HG02763 (cell line): Measurements from ENCODE around the gene OR4Q3.
"Not testable (repeated sequence)": the region's sequence is repeated elsewhere in the genome, so short reads cannot be mapped to it uniquely, and the experiment has no call there.

Experiments used
- ATAC-seq: cut with Tn5 transposase; IDR thresholded peaks from one replicate; pipeline ENCODE4 v1.9.1; 2021; ENCODE audit warnings: mild to moderate bottlenecking, moderate library complexity; ENCODE audit not compliant: unreplicated experiment

Gene OR4Q3

DNA sequence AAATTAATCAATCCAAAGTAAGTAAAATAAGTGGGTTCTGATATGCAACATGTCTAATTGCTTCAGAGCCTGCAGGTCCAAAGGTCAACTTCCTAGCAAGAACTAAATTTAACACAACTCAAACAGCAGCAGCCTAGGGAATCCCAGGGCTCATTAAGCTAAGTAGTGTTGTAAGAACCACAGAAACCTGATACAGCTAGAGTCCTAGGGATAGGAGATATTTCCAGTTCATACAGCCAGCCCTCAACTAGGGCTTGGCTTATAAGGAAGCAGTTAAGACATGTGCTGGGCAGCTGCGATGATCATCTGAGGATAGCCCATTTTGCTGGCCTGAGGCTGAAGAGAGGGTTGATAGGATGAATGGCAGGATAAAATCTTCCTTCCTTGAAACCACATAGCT lies at the start of gene OR4Q3:
OR4Q3 (plus strand) TSS at position 316 of the 400 bp plus-strand sequence.
- ATAC-seq = no peak

DNA sequence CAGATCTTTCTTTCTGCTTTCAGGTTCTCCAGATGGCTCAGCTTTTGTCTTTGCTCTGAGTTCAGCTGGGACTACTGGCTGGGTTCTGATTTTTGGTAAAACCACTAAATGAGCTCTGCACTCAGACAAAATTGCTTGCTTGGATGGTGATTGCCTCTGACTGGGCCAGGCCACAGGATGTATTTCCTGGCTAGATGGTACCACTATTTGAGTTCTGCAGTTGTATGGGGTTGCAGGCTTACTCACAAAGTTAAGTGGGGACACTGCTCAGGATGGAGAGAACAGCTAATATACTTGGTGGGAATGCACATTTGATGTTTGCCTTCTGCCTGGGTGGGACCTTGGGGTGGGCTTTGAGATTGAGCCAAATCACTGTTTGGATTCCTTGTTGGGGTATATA lies 14.0 kb upstream of the OR4Q3 start:
- ATAC-seq = no peak

DNA sequence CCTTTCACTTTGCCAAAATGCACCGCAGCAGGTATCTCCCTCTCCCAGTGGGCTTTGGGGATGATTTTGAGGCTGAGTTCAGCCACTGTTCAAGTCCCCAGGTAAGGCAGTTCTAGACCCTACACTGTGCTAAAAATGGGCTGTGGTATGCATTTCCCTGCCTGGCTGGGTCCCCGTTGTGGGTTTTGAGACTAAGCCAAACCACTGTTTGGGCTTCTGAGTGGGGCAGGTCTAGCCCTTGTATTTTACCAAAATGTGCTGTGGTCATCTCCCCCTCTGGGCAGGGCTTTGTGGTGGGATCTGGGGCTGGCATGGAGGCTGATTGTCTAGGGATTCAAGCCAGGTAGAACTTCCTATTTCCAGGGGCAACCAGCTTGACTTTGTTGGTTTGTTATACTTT lies 13.6 kb upstream of the OR4Q3 start:
- no peak for ATAC-seq

DNA sequence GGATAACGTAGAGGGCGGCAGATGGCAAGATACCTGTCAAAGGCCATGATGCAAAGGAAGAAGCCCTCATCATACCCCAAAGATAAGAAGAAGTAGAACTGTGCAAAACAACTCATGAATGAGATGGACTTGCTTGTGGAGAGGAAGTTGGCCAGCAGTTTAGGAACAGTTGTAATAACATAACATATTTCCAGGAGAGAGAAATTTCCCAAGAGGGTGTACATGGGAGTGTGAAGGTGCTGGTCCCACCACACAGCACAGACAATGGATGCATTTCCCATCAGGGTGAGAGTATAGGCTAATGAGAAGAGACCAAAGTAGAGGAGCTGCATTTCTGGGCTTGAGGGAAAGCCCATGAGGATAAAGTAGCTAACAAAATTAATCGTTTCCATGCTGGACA lies 9.5 kb upstream of the OR4Q3 start:
- not testable (repeated sequence) for ATAC-seq

DNA sequence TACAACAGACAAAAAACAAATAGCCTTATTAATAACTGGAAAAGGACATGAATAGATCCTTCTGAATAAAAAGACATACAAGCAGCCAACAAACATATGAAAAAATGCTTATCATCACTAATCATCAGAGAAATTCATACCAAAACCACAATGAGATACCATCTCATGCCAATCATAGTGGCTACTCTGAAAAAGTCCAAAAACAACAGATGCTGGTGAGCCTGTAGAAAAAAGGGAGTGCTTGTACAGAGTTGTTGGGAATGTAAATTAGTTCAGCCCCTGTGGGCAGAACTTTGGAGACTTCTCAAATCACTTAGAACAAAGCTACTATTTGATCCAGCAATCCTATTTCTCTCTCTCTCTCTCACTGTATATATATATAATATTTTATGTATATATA lies 8.9 kb downstream of the OR4Q3 start:
- ATAC-seq = not testable (repeated sequence)

DNA sequence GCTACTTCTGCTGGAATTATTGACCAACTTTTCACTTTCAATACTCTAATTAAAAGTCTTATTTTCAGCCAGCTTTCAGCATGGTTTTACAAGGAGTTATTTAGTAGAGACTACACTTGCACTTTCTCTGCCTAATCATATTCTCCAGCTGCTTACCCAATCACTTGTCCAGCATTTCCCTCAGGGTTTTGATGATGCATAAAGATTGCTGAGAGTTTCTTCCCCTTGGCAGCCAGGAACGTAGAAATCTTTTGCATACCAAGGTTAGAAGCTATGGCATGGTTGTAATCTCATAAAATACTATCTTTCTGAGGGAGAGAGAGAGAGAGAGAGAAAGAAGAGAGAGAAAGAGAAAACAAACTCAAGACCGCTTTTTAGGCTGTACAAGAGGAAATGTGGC lies 10.8 kb downstream of the OR4Q3 start:
- no peak for ATAC-seq

DNA sequence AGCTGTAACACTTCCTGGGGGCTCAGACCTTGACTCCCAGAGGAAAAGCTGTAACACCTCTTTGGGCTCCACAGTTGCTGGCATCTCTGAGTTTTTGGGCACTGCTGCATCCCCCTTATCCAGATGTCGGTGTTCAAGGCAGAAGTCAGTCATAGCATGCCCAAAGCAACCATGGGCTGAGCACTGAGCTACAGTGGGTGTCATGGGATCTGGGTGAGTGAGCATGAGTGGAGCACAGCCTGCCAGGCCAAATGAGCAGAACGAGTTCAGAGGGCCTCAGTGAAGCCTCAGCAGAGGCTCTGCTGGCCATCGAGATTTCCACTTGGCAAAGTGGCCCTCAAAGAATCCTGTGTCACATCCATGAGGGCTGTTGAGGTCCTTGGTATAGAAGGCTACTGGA lies 28.1 kb downstream of the OR4Q3 start:
- ATAC-seq = not testable (repeated sequence)

DNA sequence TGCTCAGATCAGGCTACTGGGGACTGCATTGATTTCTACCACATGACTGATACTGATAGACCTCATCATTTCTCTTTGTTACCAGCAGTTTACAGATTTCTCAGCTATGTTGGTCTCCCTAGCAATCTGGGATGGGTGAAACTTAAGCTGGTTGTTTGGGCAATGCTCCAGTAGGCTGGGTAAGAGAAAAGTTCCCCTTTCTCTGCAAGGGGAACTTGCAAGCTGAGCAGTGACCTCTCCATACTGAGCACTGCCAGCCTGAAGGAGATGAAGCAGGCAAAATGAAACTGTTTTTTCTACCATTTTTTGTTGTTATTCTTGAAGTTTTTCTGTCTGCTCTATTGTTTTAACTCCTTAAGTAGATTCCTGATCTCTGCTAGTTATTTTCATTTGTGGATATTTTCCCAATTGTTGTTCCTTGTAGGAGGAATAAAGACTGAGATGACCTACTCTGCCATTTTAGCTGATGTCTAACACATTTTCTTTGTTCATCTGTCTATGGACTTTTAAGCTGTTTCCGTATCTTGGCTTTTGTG lies 28.6 kb downstream of the OR4Q3 start:
- ATAC-seq = no peak

DNA sequence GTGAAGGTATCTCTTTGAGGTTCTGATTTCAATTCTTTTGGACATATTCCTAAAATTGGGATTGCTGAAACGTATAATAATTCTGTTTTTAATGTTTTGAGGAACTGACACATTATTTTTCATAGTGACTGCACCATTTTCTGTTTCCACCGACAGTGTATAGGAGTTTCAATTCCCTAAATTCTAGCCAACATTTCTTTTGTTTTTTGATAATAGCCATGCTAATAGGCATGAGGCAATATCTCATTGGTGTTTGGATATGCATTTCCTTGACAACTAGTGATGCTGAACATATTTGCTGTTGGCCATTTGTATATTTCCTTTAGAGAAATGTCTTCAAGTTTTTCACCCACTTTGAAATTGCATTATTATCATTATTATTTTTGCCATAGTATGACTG lies 29.1 kb downstream of the OR4Q3 start:
- ATAC-seq = not testable (repeated sequence)

DNA sequence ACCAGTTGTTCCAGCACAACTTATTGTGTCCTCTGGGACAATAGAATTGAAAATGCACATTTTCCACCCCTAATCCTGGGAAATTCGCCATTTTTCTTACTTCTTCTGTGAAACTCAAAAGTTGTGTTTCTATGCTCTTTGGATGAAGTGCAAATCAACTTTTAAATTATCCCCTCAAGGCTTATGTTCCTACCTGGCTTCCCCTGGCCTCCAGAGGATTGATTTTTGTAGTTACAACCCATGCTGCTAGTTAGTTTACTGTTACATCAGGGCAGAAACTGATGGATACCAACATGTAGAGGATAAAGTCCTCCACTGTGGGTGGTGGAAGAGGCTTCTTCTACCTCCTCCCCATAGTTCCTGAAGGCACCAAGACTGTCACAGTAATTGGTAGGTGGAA lies 29.8 kb downstream of the OR4Q3 start, which contains the start of gene OR4M1:
OR4M1 (plus strand) TSS at position 301 of the 400 bp plus-strand sequence. CDS start 6,819 bp downstream, outside the sequence.
- not testable (repeated sequence) for ATAC-seq

DNA sequence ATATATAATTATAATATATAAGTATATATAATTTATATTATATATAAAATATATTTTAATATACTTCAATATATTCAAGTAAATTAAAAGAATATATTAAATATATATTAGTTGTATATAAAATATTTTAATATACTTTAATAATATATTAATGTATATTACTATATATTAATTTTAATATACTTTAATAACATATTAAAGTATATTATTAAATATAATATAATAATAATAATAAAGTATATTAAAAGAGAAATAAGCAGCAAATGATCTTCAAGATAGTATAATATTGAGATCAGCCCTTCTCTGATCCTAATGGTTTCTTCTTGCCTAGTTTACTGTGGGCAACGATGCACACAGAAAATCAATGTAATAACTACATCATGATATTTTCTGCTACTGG lies 32.2 kb downstream of the OR4Q3 start:
- no peak for ATAC-seq

DNA sequence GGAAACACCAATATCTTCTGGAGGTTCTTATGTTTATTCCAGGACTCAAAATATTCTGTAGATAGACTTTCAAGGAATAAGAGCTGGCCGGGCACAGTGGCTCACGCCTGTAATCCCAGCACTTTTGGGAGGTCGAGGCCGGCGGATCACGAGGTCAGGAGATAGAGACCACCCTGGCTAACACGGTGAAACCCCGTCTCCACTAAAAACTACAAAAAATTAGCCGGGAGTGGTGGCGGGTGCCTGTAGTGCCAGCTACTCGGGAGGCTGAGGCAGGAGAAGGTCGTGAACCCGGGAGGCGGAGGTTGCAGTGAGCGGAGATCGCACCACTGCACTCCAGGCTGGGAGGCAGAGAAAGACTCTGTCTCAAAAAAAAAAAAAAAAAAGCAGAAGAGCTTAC lies 42.5 kb downstream of the OR4Q3 start:
- not testable (repeated sequence) for ATAC-seq

DNA sequence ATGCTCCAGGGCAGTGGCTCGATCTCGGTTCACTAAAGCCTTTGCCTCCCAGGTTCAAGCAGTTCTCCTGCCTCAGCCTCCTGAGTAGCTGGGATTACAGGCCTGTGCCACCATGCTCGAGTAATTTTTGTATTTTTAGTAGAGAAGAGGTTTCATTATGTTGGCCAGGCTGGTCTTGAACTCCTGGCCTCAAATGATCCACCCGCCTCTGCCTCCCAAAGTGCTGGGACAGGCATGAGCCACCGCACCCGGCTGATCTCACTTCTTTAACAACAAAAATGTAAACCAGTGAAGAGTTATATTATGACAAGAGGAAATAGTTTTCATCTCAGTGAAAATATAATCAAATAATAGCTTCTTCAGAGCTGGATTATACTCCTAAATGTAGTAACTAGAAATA lies 43.9 kb downstream of the OR4Q3 start:
- ATAC-seq = not testable (repeated sequence)

DNA sequence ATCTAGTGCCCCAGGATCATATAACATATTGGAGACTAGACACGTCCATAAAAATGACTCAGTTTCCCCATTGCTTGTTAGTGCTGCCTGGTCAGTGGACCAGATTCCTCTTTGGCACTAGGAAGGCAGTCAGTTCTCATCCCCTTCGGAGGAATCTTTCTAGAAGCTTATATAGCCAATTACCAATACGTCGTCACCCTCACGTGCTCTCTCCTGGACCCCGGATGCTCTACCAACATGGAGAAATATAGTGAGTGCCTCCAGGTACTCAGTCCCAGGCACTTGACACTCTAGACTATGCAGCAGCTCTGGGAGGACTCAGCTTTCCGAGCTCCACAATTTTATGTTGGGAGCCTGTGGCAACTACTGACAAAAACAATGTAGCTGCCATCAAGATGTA lies 44.8 kb downstream of the OR4Q3 start:
- ATAC-seq = not testable (repeated sequence)

DNA sequence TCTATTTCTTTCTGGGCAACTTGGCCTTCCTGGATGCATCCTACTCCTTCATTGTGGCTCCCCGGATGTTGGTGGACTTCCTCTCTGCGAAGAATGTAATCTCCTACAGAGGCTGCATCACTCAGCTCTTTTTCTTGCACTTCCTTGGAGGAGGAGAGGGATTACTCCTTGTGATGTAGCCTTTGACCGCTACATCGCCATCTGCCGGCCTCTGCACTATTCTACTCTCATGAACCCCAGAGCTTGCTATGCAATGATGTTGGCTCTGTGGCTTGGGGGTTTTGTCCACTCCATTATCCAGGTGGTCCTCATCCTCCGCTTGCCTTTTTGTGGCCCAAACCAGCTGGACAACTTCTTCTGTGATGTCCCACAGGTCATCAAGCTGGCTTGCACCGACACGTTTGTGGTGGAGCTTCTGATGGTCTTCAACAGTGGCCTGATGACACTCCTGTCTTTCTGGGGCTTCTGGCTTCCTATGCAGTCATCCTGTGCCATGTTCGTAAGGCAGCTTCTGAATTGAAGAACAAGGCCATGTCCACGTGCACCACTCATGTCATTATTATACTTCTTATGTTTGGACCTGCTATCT lies 53.2 kb downstream of the OR4Q3 start:
- not testable (repeated sequence) for ATAC-seq
